NCI-H2196 (cell line): ENCODE measurements around the gene SERINC5.
"Not testable (repeated sequence)": the region's sequence is repeated elsewhere in the genome, so short reads cannot be mapped to it uniquely, and the experiment has no call there.

ENCODE experiments used
- DNase-seq: peaks from one replicate; lab custom pipeline; 2025; ENCODE audit not compliant: unreplicated experiment; lab: John Stamatoyannopoulos, UW

The SERINC5 gene

DNA sequence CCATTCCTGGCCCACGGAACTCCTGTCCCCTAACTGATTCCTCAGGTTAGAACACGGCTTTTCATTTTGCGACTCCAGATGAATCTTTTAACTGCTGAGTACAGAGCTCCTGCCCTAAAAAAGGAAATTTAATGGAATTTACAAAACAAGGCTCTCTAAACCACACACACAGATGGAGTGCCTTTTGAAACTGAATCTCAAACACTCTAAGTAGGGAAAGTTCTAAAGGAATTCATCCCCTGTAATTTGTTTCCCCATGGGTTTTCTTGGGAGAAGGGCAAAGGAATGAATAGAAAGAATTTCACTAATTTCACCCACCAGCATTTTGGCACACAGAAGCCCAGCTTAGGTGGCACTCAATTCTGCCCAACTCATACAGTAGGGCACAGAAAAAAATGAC, 114.2 kb downstream of the SERINC5 start:
- DNase-seq: no peak

DNA sequence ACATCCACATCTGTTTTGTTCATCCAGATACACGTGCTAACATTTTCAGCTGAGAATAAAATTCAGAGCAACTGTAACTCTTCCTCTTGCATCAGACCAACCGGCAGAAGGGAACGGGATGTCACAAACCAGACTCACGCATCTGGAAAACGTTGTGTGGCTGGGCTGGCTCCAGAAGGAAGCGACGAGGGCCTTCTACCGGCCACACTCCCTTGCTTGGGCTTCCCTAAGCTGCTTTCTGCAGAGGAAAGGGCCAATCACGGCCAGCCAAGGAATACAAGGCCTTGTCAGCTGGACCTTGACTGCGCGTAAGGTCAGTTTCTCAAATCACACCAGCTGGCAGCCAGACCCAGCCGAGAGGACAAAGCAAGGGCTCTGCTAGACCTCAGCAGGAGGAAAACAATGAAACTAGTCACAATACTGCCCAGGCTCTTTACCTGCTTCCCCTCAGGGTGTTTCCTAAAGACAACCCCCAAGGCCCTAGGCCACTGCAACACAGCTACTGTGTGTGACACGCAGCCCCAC, 114.6 kb downstream of the SERINC5 start:
- no peak for DNase-seq

GRCh38 chr5:80140496-80140895, 115.4 kb downstream of the SERINC5 start:
- no peak for DNase-seq

- DNase-seq: no peak
These were observed 116.3 kb downstream of the SERINC5 start for GRCh38 chr5:80139466-80139972.

GRCh38 chr5:80138486-80138885, 117.4 kb downstream of the SERINC5 start:
- no peak for DNase-seq

DNA sequence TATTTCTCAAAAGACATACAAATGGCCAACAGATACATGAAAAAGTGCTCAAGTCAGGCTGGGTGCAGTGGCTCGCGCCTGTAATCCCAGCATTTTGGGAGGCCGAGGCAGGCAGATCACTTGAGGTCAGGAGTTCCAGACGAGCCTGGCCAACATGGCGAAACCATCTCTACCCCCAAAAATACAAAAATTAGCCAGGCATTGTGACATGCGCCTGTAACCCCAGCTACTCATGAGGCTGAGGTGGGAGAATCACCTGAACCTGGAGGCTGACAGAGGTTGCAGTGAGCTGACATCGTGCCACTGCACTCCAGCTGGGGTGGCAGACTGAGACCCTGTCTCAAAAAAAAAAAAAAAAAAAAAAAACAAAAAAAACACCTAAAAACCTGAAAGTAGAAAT, 119.0 kb downstream of the SERINC5 start:
- not testable (repeated sequence) for DNase-seq

GRCh38 chr5:80134876-80135275, 121.0 kb downstream of the SERINC5 start:
- no peak for DNase-seq

DNA sequence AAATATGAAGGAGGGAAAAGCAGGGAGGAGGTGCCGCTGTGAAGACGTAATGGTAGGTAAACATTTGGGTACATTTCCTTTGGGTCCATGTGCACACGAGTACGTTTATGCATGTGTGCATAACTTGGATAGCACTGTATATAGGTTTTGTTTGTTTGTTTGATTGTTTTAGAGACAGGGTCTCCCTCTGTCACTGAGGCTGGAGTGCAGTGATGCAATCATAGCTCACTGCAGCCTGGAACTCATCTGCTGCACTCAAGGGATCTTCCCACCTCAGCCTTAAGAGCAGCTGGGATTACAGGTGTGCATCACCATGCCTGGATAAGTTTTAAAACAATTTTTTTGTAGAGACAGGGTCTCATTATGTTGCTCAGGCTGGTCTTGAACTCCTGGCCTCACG, 126.7 kb downstream of the SERINC5 start:
- no peak for DNase-seq

GRCh38 chr5:80128141-80128540, 127.7 kb downstream of the SERINC5 start:
- no peak for DNase-seq

DNA sequence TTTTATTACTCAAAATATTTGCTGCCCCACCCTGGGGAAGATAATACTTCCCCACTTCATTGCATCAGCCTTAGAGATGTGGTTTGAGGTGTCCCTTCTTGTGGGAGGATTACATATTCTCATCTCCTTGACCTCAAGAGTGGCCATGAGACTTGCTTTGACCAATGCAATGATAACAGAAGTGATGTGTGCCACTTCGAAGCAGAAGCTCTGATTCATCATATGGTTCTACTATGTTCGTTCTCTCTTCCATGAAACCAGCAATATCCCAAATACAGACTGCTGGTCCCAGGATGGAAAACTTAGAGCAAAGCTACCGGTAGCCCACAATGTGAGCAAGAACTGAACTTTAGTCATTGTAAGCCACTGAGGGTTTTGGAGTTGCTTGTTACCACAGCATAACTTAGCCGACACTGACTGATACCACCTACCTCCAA, 128.7 kb downstream of the SERINC5 start:
- DNase-seq: no peak

DNA sequence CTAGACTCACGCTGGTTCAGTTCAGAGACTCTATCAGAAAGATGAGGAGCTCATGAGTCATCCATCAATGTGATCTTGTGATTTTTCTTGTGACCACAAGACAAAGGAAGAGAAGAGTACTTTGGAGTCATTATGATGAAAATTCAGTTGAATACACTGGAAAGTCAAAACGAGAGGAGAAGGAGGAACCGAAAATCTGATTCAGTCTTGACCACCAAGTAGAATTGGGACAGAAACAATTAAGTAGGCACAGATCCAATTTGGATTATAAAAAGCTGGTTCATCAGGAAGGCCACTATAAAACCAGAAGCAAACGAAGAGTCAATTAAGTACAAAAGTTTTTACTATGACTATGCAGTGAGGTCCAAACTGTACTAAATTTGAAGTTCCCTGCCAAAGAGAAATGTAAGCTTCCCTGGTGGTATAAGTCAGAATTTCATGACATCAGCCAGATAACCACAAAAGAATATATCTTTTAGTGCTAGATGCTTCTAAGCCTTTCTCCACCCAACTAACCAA, 129.8 kb downstream of the SERINC5 start:
- no peak for DNase-seq

DNA sequence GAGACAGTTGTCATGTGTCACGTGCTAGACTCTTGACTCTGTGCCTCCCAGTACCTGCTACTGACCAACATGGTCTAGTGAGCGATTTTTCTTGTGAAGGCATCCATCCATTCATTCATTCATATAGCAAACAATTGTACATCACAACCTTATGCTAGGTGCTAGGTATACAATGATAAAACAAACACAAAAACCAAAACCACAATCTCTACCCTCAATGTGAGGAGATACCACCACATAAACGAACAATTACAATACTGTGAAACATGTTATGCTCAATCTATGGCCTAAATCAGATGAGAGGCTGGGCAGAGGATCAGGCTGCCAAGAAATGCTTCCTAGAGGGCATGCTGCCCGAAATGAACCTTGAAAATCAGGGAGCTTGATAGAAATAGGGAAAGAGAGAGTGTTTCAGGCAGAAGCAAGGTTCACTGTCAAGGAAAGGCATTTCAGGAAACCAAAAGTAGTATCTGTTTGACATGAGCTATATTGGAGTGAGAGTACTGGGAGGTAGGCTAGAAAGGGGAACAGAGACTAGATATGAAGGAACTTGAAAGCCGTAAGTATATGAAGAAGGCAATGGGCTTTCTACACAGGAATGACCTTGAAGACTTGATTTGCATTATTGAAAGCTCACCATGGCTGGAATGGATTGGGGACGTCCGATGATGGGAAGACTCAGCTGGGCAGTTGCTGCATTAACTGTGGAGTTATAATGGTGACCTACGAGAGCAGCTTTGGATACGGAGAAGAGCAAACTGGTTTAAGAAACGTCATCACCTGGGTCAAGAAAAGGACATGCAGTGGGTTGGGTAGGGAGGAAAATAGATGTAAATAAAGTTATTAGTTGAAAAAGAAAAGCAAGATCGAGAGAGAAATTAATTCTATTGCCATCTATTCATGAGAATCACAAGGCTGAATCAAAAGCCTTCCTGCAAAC, 130.6 kb downstream of the SERINC5 start:
- no peak for DNase-seq

DNA sequence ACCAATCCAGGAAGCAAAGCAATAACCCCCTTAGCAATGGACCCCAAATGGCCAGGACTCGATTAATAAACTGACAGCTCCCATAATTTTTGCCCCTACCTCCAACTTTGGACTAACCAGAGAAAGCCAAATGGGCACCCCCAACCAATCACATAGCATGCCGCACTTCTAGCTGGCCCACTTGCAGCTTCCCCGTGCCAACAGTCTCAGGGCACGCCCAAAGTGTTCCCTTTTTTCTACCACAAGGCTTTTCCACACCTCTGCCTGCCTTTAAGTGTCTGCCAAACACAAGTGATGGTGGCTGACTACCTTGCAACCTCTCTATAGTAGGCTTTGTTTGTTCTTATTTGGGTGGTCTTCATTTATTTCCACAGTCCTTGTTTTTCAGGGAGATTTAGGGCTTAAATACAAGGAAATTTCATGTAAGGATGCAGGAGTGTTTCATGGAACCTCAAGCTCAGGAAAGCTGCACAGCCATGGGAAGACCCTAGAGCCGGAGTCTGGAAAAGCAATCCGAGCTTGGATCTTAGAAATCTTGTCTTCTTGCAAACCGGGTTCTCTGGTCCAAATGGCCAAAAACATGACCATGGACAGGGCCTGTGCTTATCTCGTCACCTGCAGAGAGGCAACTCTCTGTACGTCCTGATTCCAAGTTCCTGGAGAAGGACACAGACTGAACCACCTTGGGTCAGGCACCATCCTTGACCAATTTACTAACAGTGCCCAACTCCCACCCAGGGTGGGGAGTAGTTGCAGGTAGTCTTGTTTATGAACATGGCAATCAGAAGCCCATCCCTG, 131.5 kb downstream of the SERINC5 start:
- DNase-seq: no peak

DNA sequence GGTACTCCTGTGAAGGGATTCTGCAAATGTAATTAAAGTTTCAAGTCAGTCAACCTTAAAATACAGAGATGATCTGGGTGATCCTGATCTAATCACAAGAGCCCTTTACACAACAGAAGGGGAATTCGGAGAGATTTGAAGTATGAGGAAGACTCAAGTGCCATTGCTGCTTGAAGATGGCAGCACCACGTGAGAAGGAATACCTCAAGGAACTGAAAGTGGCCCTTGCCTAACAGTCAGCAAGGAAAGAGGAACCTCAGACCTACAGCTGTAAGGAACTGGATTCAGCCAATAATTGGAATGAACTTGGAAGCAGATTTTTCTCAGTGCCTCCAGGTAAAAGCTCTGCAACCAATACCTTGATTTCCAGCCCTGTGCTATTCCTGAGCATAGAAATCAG, 133.3 kb downstream of the SERINC5 start:
- DNase-seq: no peak

- DNase-seq: no peak
These were observed 136.5 kb downstream of the SERINC5 start for GRCh38 chr5:80119372-80119771.

GRCh38 chr5:80117446-80117845, 138.4 kb downstream of the SERINC5 start:
- DNase-seq: no peak

GRCh38 chr5:80116465-80116864, 139.4 kb downstream of the SERINC5 start:
- DNase-seq: no peak

- no peak for DNase-seq
These were observed 139.8 kb downstream of the SERINC5 start for GRCh38 chr5:80116000-80116399.

DNA sequence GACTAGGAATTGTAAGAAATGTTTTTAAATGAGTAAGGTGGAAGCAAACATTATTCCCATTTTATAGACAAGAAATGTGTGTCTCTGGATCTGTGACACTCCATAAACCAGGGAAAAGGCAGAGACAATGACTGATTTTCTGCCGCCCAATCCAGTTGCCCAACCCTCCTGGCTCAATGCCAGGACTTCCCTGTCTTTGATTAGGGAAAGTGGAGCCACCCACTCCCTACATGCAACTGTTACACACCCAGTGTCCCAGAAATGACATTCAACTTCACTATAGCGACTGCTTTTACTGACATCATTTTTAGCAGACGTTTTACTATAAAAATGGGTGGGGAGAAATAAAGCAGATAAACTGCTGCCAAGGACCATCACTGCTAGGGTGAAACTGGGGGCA, 141.0 kb downstream of the SERINC5 start:
- no peak for DNase-seq

- not testable (repeated sequence) for DNase-seq
These were observed 144.4 kb downstream of the SERINC5 start for GRCh38 chr5:80111376-80111990.
